GM18498 (cell line): ENCODE measurements around the gene GAB2.
"Not testable (repeated sequence)": the region's sequence is repeated elsewhere in the genome, so short reads cannot be mapped to it uniquely, and the experiment has no call there.

Source experiments
- ATAC-seq: cut with Tn5 transposase; IDR thresholded peaks from one replicate; pipeline ENCODE4 v1.9.1; 2021; ENCODE audit warnings: mild to moderate bottlenecking, moderate library complexity; ENCODE audit not compliant: unreplicated experiment

GAB2 gene

DNA sequence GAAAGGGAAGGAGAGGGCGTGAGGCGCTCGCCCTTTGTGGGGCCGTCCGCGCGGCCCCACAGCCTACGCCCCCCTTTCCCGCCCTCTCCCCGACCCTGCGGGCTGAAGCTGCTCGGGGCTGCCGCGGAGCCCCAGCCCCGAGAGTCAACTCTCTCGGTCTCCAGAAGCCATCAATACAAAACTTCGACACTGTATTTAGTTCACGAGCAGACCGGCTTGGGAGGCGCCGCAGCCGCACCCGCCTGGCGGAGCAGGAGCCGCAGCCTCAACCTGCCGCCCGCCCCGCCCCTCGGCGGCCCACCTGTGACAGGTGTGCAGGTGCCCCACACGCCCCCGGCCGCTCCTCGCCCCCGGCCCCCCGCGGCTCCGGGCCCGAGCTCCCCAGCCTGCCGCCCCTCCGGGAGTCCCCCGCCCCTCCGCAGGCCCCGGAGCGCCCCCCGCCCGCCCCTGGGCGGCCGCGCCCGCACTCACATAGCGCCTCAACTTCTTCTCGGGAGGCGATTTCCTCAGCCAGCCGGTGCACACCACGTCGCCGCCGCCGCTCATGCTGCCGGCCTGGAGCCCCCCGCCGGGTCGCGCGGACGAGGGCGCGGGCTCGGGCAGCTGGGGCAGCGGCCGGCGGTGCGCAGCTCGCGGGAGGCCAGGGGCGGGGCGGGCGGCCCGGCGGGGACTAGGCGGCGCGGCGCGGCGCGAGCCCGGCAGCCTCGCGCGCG is at the start of gene GAB2:
TSS of gene GAB2 (minus strand) at position 646 of the 713 bp plus-strand sequence. CDS start at position 546, 100 bp downstream.
- peak; percentile 23 for ATAC-seq

DNA sequence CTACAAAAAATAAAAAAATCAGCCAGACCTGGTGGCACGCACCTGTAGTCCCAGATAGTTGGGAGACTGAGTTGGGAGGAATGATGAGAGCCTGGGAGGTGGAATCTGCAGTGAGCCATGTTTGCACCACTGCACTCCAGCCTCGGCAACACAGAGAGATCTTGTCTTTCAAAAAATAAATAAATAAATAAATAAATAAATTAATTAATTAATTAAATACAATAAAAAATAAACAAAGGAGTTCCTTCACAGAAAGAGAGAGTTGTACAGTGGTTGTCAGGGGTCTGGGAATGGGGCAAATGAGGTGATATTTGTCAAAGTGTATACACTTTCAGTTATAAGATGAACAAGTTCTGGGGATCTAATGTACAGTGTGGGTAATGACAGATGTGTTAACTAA is 49.8 kb upstream of the GAB2 start:
- no peak for ATAC-seq

GRCh38 chr11:78465169-78465942 is 47.7 kb upstream of the GAB2 start:
- peak; percentile 99 for ATAC-seq

GRCh38 chr11:78464787-78465168 is 47.2 kb upstream of the GAB2 start:
- ATAC-seq: not testable (repeated sequence)

- no peak for ATAC-seq
Measured at GRCh38 chr11:78460471-78460870, 42.9 kb upstream of the GAB2 start.

DNA sequence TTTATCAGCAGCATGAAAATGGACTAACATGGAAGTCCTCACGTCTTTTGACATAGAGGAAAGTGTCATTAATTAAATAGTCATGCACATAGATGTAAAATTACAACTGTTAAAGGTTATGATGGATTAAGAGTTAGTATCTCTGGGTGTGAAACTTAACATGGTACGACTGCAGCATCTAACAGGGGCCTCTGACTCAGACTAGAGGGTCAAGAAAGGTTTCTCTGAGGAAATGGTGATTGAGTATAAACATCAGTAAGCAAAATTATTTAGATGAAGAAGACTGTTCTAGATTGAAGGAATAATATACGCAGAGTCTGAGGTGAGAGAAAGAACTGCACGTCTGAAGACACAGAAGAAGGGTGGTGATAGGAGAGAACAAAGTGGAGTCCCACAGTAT is 42.1 kb upstream of the GAB2 start:
- no peak for ATAC-seq

DNA sequence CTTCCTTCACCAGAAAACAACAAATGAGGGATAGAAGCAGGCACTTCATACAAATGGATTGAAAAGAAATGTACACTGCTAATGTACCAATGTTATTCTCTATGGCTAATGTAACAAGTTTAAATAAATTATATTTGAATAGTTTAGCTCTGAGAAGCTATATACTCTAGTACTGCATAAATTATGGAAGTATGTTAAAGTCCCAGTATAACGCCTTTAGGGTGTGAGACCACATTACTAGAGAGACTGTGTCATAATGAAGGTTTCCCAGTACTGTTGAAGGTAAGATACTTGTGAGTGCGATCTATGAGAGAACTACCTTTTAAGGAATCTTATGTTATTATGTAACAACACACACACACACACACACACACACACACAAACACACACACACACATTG is 39.8 kb upstream of the GAB2 start:
- no peak for ATAC-seq

GRCh38 chr11:78453140-78453935 is 35.7 kb upstream of the GAB2 start:
- ATAC-seq: peak; percentile 62

GRCh38 chr11:78451371-78452150 is 33.9 kb upstream of the GAB2 start:
- ATAC-seq: no peak

GRCh38 chr11:78450866-78451265 is 33.2 kb upstream of the GAB2 start:
- ATAC-seq: no peak

- ATAC-seq: no peak
Measured at GRCh38 chr11:78449866-78450265, 32.2 kb upstream of the GAB2 start.

DNA sequence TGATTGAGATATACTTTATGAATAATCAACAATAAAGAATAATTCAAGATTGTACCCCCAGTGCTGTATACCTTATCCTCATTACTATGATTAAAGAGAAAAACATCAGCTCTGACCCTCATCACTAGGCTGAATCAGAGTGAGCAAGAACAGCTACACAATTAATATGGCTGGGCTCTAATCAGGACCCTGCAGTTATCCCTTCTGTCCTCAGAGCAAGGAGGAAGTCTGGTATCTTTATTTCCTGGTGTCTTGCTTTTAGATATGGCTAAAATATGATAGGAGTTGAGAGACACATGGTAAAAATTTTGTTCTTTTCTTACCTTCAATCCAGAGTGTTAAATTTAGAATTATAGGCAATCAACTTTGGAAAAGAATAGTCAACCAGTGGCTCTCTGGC is 28.6 kb upstream of the GAB2 start:
- ATAC-seq: no peak

GRCh38 chr11:78444726-78445125 is 27.1 kb upstream of the GAB2 start:
- ATAC-seq: no peak

GRCh38 chr11:78441956-78442355 is 24.3 kb upstream of the GAB2 start:
- ATAC-seq: no peak

- peak; percentile 82 for ATAC-seq
Measured at GRCh38 chr11:78438298-78438975, 20.8 kb upstream of the GAB2 start.

- no peak for ATAC-seq
Measured at GRCh38 chr11:78432956-78433355, 15.3 kb upstream of the GAB2 start.

DNA sequence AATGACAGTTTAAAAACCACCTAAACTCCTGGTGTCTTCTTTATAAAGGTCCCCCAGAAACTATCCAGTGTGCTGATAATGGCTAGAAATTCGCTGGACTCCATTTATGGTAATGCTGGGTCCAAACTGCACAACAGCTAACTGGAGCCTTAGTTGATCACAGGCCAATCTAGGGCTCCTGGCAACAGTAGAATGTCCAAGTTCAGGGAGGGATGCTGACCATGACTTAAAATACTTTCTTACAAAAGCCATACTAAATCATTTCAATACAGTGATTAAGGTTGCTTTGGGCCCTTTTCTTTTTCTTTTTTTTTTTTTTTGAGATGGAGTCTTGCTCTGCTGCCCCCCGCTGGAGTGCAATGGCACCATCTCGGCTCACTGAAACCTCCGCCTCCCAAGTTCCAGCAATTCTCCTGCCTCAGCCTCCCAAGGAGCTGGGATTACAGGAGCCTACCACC is 14.5 kb upstream of the GAB2 start:
- ATAC-seq: no peak

DNA sequence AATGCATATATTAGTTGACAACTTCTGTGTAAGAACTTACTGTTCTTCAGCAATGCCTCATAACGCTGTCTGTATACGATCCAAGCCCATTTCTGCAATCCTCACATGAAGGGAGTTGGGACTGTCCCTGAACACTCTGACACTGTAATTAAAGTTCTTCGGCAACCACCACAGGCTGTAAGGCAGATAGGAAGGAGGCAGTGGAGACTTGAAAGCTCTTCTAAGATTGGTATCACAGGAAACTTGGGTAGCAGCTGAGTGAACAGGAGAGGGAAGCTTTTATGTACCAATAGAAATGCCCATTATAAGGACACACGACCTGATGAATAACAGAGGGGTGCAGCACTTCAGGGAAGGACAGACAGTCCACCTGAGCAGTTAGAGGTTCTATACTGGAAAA is 12.0 kb upstream of the GAB2 start:
- ATAC-seq: no peak

GRCh38 chr11:78429209-78429608 is 11.6 kb upstream of the GAB2 start:
- ATAC-seq: no peak

GRCh38 chr11:78428773-78429172 is 11.2 kb upstream of the GAB2 start:
- no peak for ATAC-seq
